ENCODE data around the gene NAV1.

NAV1 gene

GRCh38 chr1:201551877-201552731 lies 13.2 kb downstream of the NAV1 start:
- no peak for DNase-seq

GRCh38 chr1:201552941-201553351 lies 14.0 kb downstream of the NAV1 start:
- no peak for DNase-seq

- no peak for DNase-seq
Observed at GRCh38 chr1:201553496-201554189, 14.7 kb downstream of the NAV1 start.

GRCh38 chr1:201554190-201554600 lies 15.3 kb downstream of the NAV1 start:
- DNase-seq: no peak

GRCh38 chr1:201554789-201555592 lies 16.1 kb downstream of the NAV1 start:
- DNase-seq: peak; percentile 15

GRCh38 chr1:201555593-201555945 lies 16.6 kb downstream of the NAV1 start:
- no peak for DNase-seq

GRCh38 chr1:201556841-201557571 lies 18.1 kb downstream of the NAV1 start:
- no peak for DNase-seq

GRCh38 chr1:201557572-201557958 lies 18.6 kb downstream of the NAV1 start:
- DNase-seq: no peak

GRCh38 chr1:201559679-201560162 lies 20.8 kb downstream of the NAV1 start:
- DNase-seq: peak; percentile 71

- DNase-seq: no peak
Observed at GRCh38 chr1:201560328-201561194, 21.6 kb downstream of the NAV1 start.

- no peak for DNase-seq
Observed at GRCh38 chr1:201561195-201561564, 22.3 kb downstream of the NAV1 start.

- no peak for DNase-seq
Observed at GRCh38 chr1:201561601-201562000, 22.7 kb downstream of the NAV1 start.

GRCh38 chr1:201562257-201562656 lies 23.3 kb downstream of the NAV1 start:
- DNase-seq: no peak

- DNase-seq: no peak
Observed at GRCh38 chr1:201562659-201563405, 23.9 kb downstream of the NAV1 start.

- DNase-seq: no peak
Observed at GRCh38 chr1:201563406-201563780, 24.5 kb downstream of the NAV1 start.

- no peak for DNase-seq
Observed at GRCh38 chr1:201563941-201564340, 25.0 kb downstream of the NAV1 start.

- no peak for DNase-seq
Observed at GRCh38 chr1:201565024-201565730, 26.2 kb downstream of the NAV1 start.

- no peak for DNase-seq
Observed at GRCh38 chr1:201565771-201566528, 27.0 kb downstream of the NAV1 start.

GRCh38 chr1:201566529-201566823 lies 27.5 kb downstream of the NAV1 start:
- DNase-seq: no peak

Measured in DMS 273 treated with DMSO at 0.1 percent for 48 hours (cell line).